MG63 (cell line): ENCODE measurements around the gene UBE2L6. TPM values are rescaled to one million over a fixed set of nuclear protein-coding genes. Genes with fewer than 3 reads are reported as not detected.
A peak's percentile ranks its signal among the peaks of the same experiment; 100 is the strongest.
"Not testable (repeated sequence)": the region's sequence is repeated elsewhere in the genome, so short reads cannot be mapped to it uniquely, and the experiment has no call there.

ENCODE experiments used
- DNase-seq: peaks from one replicate; pipeline ENCODE4 v3.0.0-alpha.2; 2020
- H3K27me3 ChIP-seq: fragments of 250-450 bp; sonication (Bioruptor Pico); 2 replicates; pipeline ENCODE4 v1.5.1; 2020; ENCODE audit warnings: mild to moderate bottlenecking, moderate library complexity
- H3K36me3 ChIP-seq: fragments of 250-450 bp; sonication (Bioruptor Pico); 2 replicates; pipeline ENCODE4 v1.5.1; 2020; ENCODE audit warnings: mild to moderate bottlenecking, moderate library complexity
- H3K4me3 ChIP-seq: fragments of 250-450 bp; sonication (Bioruptor Pico); 2 replicates; pipeline ENCODE4 v1.5.1; 2020; ENCODE audit warnings: mild to moderate bottlenecking, moderate library complexity
- H3K9me3 ChIP-seq: fragments of 250-450 bp; sonication (Bioruptor Pico); 2 replicates; pipeline ENCODE4 v1.5.1; 2020; ENCODE audit warnings: mild to moderate bottlenecking, moderate library complexity
- total RNA-seq: library from RNA; depleted of rRNA; stranded (reverse); fragments of >200 nt; shearing (Covaris generic); gene quantifications from 2 replicates; pipeline ENCODE4 v1.2.3, GENCODE V29; 2014; ENCODE audit warnings: low replicate concordance

The UBE2L6 gene
- total RNA-seq, 1 experiment from 2014 or later, result 17.2 TPM

- Histone ChIP-seq H3K4me3 (no peak overlapping the region), H3K27me3 (no peaks in the 10 kb centered on the region)
Measured at GRCh38 chr11:57545883-57546282, 21.6 kb downstream of the UBE2L6 start.

GRCh38 chr11:57544566-57544965, 22.9 kb downstream of the UBE2L6 start:
- no peak for DNase-seq
- Histone ChIP-seq H3K36me3 (no peaks in the 10 kb centered on the region), H3K27me3 (no peaks in the 10 kb centered on the region), H3K9me3 (no peaks in the 10 kb centered on the region), H3K4me3 (no peak overlapping the region)

More at GRCh38 chr11:57545883-57546282, 21.6 kb downstream of the UBE2L6 start:
- DNase-seq, result no peak
- H3K9me3 ChIP-seq, result no peaks in the 10 kb centered on the region
- no peaks in the 10 kb centered on the region; the same call in 1 of the 2 replicates for H3K36me3 ChIP-seq

- DNase-seq, result no peak
- H3K36me3 ChIP-seq, result no peaks in the 10 kb centered on the region
- H3K9me3 ChIP-seq, result no peaks in the 10 kb centered on the region
- H3K4me3 ChIP-seq, result no peak overlapping the region
- H3K27me3 ChIP-seq, result no peaks in the 10 kb centered on the region
Measured at GRCh38 chr11:57543593-57543992, 23.9 kb downstream of the UBE2L6 start.

- DNase-seq, result no peak
- Histone ChIP-seq H3K27me3 (no peaks in the 10 kb centered on the region), H3K4me3 (no peak overlapping the region), H3K9me3 (no peaks in the 10 kb centered on the region), H3K36me3 (no peaks in the 10 kb centered on the region)
Measured at GRCh38 chr11:57542582-57542981, 24.9 kb downstream of the UBE2L6 start.

GRCh38 chr11:57541169-57541568, 26.3 kb downstream of the UBE2L6 start:
- Histone ChIP-seq H3K36me3 (no peaks in the 10 kb centered on the region), H3K27me3 (no peaks in the 10 kb centered on the region), H3K9me3 (no peaks in the 10 kb centered on the region), H3K4me3 (no peak overlapping the region)
- DNase-seq, result no peak

GRCh38 chr11:57539342-57539741, 28.1 kb downstream of the UBE2L6 start:
- no peaks in the 10 kb centered on the region for H3K36me3 ChIP-seq
- H3K9me3 ChIP-seq, result no peaks in the 10 kb centered on the region
- DNase-seq, result no peak
- no peaks in the 10 kb centered on the region for H3K27me3 ChIP-seq
- H3K4me3 ChIP-seq, result no peak overlapping the region

- Histone ChIP-seq H3K4me3 (no peak within 1 kb of the TSS), H3K27me3 (no peaks in the 10 kb centered on the region), H3K36me3 (no peaks in the 10 kb centered on the region), H3K9me3 (no peaks in the 10 kb centered on the region)
- no peak for DNase-seq
Measured at GRCh38 chr11:57536947-57537619, 30.4 kb downstream of the UBE2L6 start, which contains the start of gene SMTNL1. Gene SMTNL1 (plus strand): TSS chr11:57537595. CDS start chr11:57542643, 5,048 bp downstream.

- not testable (repeated sequence) for DNase-seq, H3K27me3 ChIP-seq, H3K4me3 ChIP-seq
Measured at GRCh38 chr11:57534449-57534848, 33.0 kb downstream of the UBE2L6 start.

GRCh38 chr11:57530596-57531507, 36.6 kb downstream of the UBE2L6 start, which contains the start of gene TIMM10:
Gene TIMM10 (minus strand): TSS chr11:57530754. CDS start chr11:57530189, 565 bp downstream.
- Histone ChIP-seq H3K9me3 (no peaks in the 10 kb centered on the region), H3K4me3 (peak within 1 kb of the TSS; percentile 89), H3K27me3 (no peaks in the 10 kb centered on the region), H3K36me3 (peaks cover 38% of the 10 kb centered on the region)
- DNase-seq, result peak; percentile 94

More at GRCh38 chr11:57534449-57534848, 33.0 kb downstream of the UBE2L6 start:
- H3K36me3 ChIP-seq, H3K9me3 ChIP-seq: not testable (repeated sequence)

GRCh38 chr11:57530215-57530595, 37.3 kb downstream of the UBE2L6 start:
- Histone ChIP-seq H3K4me3 (peak overlapping the region; percentile 89), H3K36me3 (peaks cover 38% of the 10 kb centered on the region), H3K27me3 (no peaks in the 10 kb centered on the region), H3K9me3 (no peaks in the 10 kb centered on the region)
- DNase-seq, result no peak

- Histone ChIP-seq H3K9me3 (no peaks in the 10 kb centered on the region), H3K27me3 (no peaks in the 10 kb centered on the region), H3K36me3 (peaks cover 40% of the 10 kb centered on the region), H3K4me3 (no peak overlapping the region; the same call in 1 of the 2 replicates)
- no peak for DNase-seq
Measured at GRCh38 chr11:57529012-57529411, 38.5 kb downstream of the UBE2L6 start.

GRCh38 chr11:57527056-57527631, 40.3 kb downstream of the UBE2L6 start:
- DNase-seq, result no peak
- H3K9me3 ChIP-seq, result no peaks in the 10 kb centered on the region
- H3K27me3 ChIP-seq, result no peaks in the 10 kb centered on the region
- peaks cover 40% of the 10 kb centered on the region for H3K36me3 ChIP-seq
- no peak overlapping the region for H3K4me3 ChIP-seq

GRCh38 chr11:57523419-57523818, 44.1 kb downstream of the UBE2L6 start:
- Histone ChIP-seq H3K27me3 (no peaks in the 10 kb centered on the region), H3K9me3 (no peaks in the 10 kb centered on the region), H3K4me3 (no peak overlapping the region), H3K36me3 (peaks cover 21% of the 10 kb centered on the region)
- no peak for DNase-seq

- no peak for DNase-seq
- no peak overlapping the region for H3K4me3 ChIP-seq
- H3K9me3 ChIP-seq, result no peaks in the 10 kb centered on the region
- peaks cover 2% of the 10 kb centered on the region; the same call in 1 of the 2 replicates for H3K36me3 ChIP-seq
- no peaks in the 10 kb centered on the region for H3K27me3 ChIP-seq
Measured at GRCh38 chr11:57521116-57521515, 46.4 kb downstream of the UBE2L6 start.

- no peaks in the 10 kb centered on the region for H3K9me3 ChIP-seq
Measured at GRCh38 chr11:57516061-57516443, 51.4 kb downstream of the UBE2L6 start.

GRCh38 chr11:57515332-57516060, 52.0 kb downstream of the UBE2L6 start, which contains the start of gene SLC43A1:
Gene SLC43A1 (minus strand): TSS chr11:57515702. CDS start chr11:57514111, 1,591 bp downstream.
- DNase-seq, result peak; percentile 40
- Histone ChIP-seq H3K9me3 (no peaks in the 10 kb centered on the region), H3K36me3 (no peaks in the 10 kb centered on the region), H3K4me3 (peak within 1 kb of the TSS; percentile 73), H3K27me3 (no peaks in the 10 kb centered on the region)

More at GRCh38 chr11:57516061-57516443, 51.4 kb downstream of the UBE2L6 start:
- Histone ChIP-seq H3K27me3 (no peaks in the 10 kb centered on the region), H3K36me3 (no peaks in the 10 kb centered on the region), H3K4me3 (peak overlapping the region; percentile 73)
- DNase-seq, result no peak
